Activated CD4-positive, alpha-beta T cell treated with anti-CD3 and anti-CD28 coated beads, Interleukin-2, amount 10 ng/mL, durations not matched to agents 7 days and 5 days (primary cell): ENCODE results near the gene SCNN1G. TPM values are rescaled to one million over a fixed set of nuclear protein-coding genes. Genes with fewer than 3 reads are reported as not detected.

Source experiments
- CTCF ChIA-PET: fragments of 350-600 bp; sonication (Branson Sonifier 250); formaldehyde crosslinking; loops from one replicate; lab custom pipeline; 2021; ENCODE audit warnings: antibody characterized with exemption; lab: Charles Lee
- POLR2A ChIA-PET: fragments of 350-600 bp; sonication (Branson Sonifier 250); formaldehyde crosslinking; loops from one replicate; lab custom pipeline; 2021; ENCODE audit warnings: antibody characterized with exemption; lab: Charles Lee
- DNase-seq: peaks from one replicate; pipeline ENCODE4 v3.0.0-alpha.2; 2020
- H3K27ac Mint-ChIP-seq: one replicate; pipeline ENCODE4 v1.8.0; 2021; ENCODE audit warnings: mild to moderate bottlenecking, moderate library complexity, mixed read lengths
- H3K27me3 Mint-ChIP-seq: one replicate; pipeline ENCODE4 v1.8.0; 2021; ENCODE audit warnings: mixed read lengths
- H3K36me3 Mint-ChIP-seq: one replicate; pipeline ENCODE4 v1.8.0; 2021; ENCODE audit warnings: low read depth, mixed read lengths
- H3K4me1 Mint-ChIP-seq: one replicate; pipeline ENCODE4 v1.8.0; 2021; ENCODE audit warnings: mixed read lengths
- H3K4me3 Mint-ChIP-seq: one replicate; pipeline ENCODE4 v1.8.0; 2021; ENCODE audit warnings: mild to moderate bottlenecking, moderate library complexity, mixed read lengths
- H3K9me3 Mint-ChIP-seq: one replicate; pipeline ENCODE4 v1.8.0; 2021; ENCODE audit warnings: mixed read lengths
- total RNA-seq, 2 experiments: library from RNA; stranded (reverse); gene quantifications; one replicate each; pipeline ENCODE4 v1.2.3, GENCODE V29; 2021

SCNN1G gene
- total RNA-seq, 2 experiments from 2014 or later, result not detected

DNA sequence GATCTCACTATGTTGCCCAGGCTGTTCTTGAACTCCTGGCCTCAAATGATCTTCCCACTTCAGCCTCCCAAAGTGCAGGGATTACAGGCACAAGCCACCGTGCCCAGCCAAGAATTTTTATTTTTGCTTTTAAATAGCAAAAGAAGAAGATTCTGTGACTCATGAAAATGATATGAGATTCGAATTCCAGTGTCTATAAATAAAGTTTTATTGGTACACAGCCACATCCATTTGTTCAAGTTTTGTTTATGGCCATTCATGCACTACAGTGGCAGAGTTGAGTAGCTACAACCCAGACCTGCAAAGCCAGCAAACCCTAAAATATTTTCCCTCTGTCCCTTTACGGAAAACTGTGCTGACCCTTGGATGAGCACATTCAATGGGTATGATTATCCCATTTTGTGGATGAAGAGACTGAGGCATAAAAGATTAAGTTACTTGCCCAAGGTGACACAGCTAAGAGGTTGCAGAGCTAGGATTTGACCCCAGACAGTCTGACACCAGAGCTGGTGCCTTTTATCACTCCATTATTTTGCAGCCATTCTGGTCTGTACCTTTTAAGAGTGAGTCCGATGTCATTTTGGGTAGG lies 34.2 kb downstream of the SCNN1G start:
- ChIA-PET POLR2A (interaction anchor here (0.6 kb wide), 1 partner anchor 58 kb away, joined by 3 read pairs; no protein-coding TSS in a partner anchor), CTCF (no interaction called here)
- DNase-seq, result no peak
- peaks cover 3% of the 10 kb centered on the region for H3K27me3 Mint-ChIP-seq
- no peaks in the 10 kb centered on the region for H3K36me3 Mint-ChIP-seq
- no peak overlapping the region for H3K27ac Mint-ChIP-seq
- H3K9me3 Mint-ChIP-seq, result no peaks in the 10 kb centered on the region
- no peaks in the 10 kb centered on the region for H3K4me1 Mint-ChIP-seq
- H3K4me3 Mint-ChIP-seq, result no peak overlapping the region

DNA sequence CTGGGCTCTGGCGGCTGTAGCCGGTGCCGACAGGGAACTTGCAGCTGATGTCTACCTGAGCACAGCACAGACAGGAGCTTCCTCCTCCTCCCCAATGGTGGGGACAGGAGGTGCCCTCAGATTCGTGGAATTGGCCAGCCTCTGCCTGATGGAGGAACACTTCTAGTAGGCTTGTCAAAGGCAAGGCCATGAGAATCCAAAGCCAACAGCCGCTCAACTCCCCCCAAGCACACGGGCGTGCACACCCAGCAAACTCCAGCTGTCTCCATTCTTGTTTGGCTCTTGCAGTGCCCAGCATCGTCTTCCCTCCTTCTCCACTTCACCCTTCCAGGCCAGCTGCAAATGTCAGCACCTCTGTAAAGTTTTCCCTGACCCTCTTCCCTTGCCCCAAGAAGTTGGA lies 35.1 kb downstream of the SCNN1G start:
- Mint-ChIP-seq H3K27me3 (peaks cover 3% of the 10 kb centered on the region), H3K9me3 (no peaks in the 10 kb centered on the region), H3K4me3 (no peak overlapping the region), H3K27ac (no peak overlapping the region), H3K36me3 (no peaks in the 10 kb centered on the region), H3K4me1 (no peaks in the 10 kb centered on the region)
- no peak for DNase-seq
- ChIA-PET CTCF (no interaction called here), POLR2A (no interaction called here)

DNA sequence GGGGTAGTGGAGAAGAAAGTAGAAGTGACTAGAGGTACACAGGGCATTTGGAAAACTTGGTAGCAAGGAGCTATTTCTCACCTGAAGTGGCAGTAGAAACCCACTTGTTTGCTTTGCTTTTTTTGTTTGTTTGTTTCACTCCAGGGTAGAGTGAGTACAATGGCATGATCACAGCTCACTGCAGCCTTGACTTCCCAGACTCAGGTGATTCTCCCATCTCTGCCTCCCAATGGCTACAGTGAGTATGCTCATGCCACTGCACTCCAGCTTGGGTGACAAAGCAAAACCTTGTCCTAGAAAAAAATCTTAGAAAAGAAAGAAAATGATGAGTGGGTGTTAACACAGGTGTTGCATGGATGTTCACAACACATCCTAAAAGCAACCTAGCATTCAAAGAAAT lies 40.4 kb downstream of the SCNN1G start:
- Mint-ChIP-seq H3K4me1 (no peaks in the 10 kb centered on the region), H3K36me3 (no peaks in the 10 kb centered on the region), H3K27ac (no peak overlapping the region), H3K27me3 (peaks cover 11% of the 10 kb centered on the region), H3K4me3 (no peak overlapping the region), H3K9me3 (no peaks in the 10 kb centered on the region)
- ChIA-PET POLR2A (no interaction called here), CTCF (no interaction called here)
- no peak for DNase-seq

DNA sequence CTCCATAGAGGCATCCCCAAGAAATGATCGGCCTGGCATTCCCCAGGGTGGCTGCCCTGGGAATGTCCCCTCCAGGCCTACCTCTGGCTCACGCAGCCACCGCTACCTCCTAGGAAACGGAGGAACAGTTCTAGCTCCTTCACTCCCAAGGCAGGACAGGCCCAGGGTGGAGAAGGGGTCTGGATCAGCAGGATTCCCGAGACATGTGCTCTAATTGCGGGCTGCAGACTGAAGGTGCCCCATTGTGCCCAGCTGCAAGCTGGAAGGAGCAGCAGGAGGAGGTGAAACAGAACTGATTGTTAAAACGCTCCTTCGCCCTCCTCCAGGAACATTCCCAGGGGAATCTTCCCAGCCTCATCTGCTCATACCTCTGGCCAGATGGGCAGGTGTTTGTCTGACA lies 40.8 kb downstream of the SCNN1G start:
- Mint-ChIP-seq H3K4me3 (no peak overlapping the region), H3K9me3 (no peaks in the 10 kb centered on the region), H3K4me1 (no peaks in the 10 kb centered on the region), H3K27ac (no peak overlapping the region), H3K36me3 (no peaks in the 10 kb centered on the region), H3K27me3 (peaks cover 11% of the 10 kb centered on the region)
- CTCF ChIA-PET, result no interaction called here
- DNase-seq, result no peak
- POLR2A ChIA-PET, result no interaction called here

DNA sequence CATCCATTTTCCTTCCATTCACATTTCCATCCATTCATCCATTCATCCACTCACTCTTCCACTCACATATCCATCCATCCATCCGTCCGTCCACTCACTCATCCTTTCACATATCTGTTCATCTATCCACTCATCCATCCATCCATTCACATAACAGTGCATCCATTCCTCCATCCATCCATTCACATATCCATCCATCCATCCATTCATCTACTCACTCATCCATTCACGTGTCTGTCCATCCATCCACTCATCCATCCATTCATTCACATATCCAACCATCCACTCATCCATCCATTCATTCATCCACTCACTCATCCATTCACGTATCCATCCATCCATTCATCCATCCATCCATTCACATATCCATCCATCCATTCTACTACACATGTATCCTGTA lies 42.6 kb downstream of the SCNN1G start:
- Mint-ChIP-seq H3K36me3 (no peaks in the 10 kb centered on the region), H3K4me3 (no peak overlapping the region), H3K27me3 (peaks cover 11% of the 10 kb centered on the region), H3K4me1 (no peaks in the 10 kb centered on the region), H3K9me3 (no peaks in the 10 kb centered on the region), H3K27ac (no peak overlapping the region)
- CTCF ChIA-PET, result no interaction called here
- POLR2A ChIA-PET, result no interaction called here
- no peak for DNase-seq

DNA sequence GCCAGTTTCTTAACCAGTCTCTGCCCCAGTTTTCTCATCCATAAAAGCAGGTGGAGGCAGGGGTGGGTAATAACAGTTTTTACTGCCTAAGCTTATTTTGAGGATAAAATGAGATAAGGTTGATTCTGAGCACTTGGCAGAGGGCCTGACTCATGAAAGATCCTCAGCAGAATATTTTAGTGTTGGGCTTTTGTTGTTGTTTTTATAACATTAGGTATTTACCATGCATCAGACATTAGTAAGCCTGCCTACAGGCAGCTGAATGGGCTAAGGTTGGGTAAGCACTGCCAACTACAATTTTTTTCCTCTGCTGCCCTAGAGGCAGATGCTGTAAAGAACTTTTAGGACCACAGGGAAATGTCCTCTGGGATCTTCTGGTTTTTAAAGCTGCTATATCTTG lies 43.1 kb downstream of the SCNN1G start:
- H3K4me3 Mint-ChIP-seq, result no peak overlapping the region
- H3K36me3 Mint-ChIP-seq, result no peaks in the 10 kb centered on the region
- no peaks in the 10 kb centered on the region for H3K9me3 Mint-ChIP-seq
- no peak for DNase-seq
- CTCF ChIA-PET, result no interaction called here
- no peaks in the 10 kb centered on the region for H3K4me1 Mint-ChIP-seq
- POLR2A ChIA-PET, result no interaction called here
- H3K27me3 Mint-ChIP-seq, result peaks cover 11% of the 10 kb centered on the region
- H3K27ac Mint-ChIP-seq, result no peak overlapping the region

DNA sequence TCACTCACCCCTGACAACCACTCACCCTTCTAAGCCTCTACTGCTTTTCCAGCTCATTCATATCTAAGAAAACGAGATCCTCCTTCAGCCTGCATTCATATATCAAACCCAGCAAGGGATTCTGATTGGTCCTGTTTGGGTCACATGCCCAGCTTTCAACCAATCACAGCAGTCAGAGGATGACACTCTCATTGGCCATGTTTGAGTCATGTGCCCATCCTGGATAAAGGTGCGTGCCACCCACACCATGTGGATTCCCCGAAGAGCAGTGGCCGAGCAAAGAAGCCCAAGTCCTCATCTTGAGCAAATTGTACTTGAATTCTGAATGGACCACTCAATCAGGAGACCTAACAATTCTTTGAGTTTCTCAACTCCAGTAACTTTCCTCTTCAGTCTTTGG lies 45.0 kb downstream of the SCNN1G start:
- ChIA-PET CTCF (no interaction called here), POLR2A (no interaction called here)
- no peak for DNase-seq
- H3K27ac Mint-ChIP-seq, result no peak overlapping the region
- H3K4me3 Mint-ChIP-seq, result no peak overlapping the region
- no peaks in the 10 kb centered on the region for H3K9me3 Mint-ChIP-seq
- H3K27me3 Mint-ChIP-seq, result peaks cover 8% of the 10 kb centered on the region
- no peaks in the 10 kb centered on the region for H3K4me1 Mint-ChIP-seq
- no peaks in the 10 kb centered on the region for H3K36me3 Mint-ChIP-seq

DNA sequence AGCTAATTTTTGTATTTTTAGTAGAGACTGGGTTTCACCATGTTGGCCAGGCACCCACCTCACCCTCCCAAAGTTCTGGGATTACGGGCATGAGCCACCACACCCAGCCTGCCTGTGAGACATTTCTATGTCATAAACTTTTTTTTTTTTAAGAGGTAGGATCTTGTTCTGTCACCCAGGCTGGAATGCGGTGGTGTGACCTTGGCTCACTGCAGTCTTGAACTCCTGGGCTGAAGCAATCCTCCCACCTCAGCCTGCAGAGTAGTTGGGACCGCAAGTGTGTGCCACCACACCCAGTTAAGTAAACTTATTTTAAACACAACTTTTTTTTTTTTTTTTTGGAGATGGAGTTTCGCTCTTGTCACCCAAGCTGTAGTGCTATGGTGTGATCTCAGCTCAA lies 47.2 kb downstream of the SCNN1G start:
- no peaks in the 10 kb centered on the region for H3K36me3 Mint-ChIP-seq

DNA sequence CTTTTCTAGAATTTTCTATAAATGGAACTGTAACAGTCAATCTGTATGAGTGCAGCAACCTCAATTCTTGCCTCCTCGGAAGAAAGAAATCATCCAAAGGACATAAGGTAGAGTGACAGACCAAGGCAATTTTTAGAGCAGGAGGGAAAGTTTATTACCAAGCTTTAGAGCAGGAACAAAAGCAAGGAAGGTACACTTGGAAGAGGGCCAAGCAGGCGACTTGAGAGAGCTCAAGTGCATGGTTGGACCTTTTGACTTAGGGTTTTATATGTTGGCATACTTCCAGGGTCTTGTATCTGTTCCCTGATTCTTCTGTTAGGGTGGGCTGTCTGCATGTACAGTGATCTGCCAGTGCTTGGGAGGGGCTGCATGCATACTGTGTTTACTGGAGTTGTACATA lies 50.3 kb downstream of the SCNN1G start:
- Mint-ChIP-seq H3K27me3 (peaks cover 6% of the 10 kb centered on the region), H3K36me3 (no peaks in the 10 kb centered on the region), H3K4me1 (no peaks in the 10 kb centered on the region), H3K9me3 (no peaks in the 10 kb centered on the region), H3K4me3 (no peak overlapping the region), H3K27ac (no peak overlapping the region)
- ChIA-PET POLR2A (no interaction called here), CTCF (no interaction called here)
- DNase-seq, result no peak

More for the DNA sequence above, 47.2 kb downstream of the SCNN1G start:
- peaks cover 5% of the 10 kb centered on the region for H3K27me3 Mint-ChIP-seq
- no peak overlapping the region for H3K4me3 Mint-ChIP-seq
- no peak overlapping the region for H3K27ac Mint-ChIP-seq
- POLR2A ChIA-PET, result no interaction called here
- CTCF ChIA-PET, result interaction anchor here (0.6 kb wide), 1 partner anchor 60 kb away, joined by 5 read pairs; no protein-coding TSS in a partner anchor
- no peaks in the 10 kb centered on the region for H3K4me1 Mint-ChIP-seq
- no peak for DNase-seq
- no peaks in the 10 kb centered on the region for H3K9me3 Mint-ChIP-seq

DNA sequence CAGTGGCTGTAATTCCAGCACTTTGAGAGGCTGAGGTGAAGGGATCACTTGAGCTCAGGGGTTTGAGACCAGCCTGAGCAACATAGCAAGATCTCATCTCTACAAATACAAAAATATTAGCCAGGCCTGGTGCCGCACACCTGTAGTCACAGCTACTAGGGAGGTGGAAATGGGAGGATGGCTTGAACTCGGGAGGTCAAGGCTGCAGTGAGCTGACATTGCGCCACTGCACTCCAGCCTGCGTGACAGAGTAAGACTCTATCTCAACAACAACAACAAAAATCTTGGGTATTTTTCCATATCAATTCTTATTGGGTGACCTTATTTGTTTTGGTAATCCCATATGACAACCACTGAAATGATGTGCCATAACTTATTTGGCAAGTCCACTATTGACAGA lies 52.6 kb downstream of the SCNN1G start:
- CTCF ChIA-PET, result interaction anchor here (0.7 kb wide), 1 partner anchor 24 kb away, joined by 3 read pairs; no protein-coding TSS in a partner anchor

DNA sequence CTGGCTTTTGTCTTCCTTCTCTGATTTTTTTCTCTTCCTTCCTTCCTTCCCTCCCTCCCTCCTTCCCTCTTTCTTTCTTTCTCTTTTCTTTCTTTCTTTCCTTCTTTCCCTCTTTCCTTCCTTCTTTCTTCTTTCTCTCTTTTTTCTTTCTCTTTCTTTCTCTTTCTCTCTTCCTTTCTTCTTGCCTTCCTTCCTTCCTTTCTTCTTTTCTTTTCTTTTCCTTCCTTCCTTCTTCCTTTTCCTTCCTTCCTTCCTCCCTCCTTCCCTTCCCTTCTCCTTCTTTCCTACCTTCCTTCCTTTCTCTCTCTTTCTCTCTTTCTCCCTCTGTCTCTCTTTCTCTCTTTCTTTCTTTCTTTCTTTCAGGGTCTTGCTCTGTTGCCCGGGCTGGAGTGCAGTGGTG lies 54.4 kb downstream of the SCNN1G start:
- ChIA-PET POLR2A (no interaction called here), CTCF (interaction anchor here (0.7 kb wide), 1 partner anchor 926 kb away, joined by 4 read pairs; no protein-coding TSS in a partner anchor)
- H3K4me1 Mint-ChIP-seq, result no peaks in the 10 kb centered on the region
- no peak for DNase-seq
- no peak overlapping the region for H3K4me3 Mint-ChIP-seq
- no peak overlapping the region for H3K27ac Mint-ChIP-seq
- no peaks in the 10 kb centered on the region for H3K9me3 Mint-ChIP-seq
- no peaks in the 10 kb centered on the region for H3K36me3 Mint-ChIP-seq
- peaks cover 7% of the 10 kb centered on the region for H3K27me3 Mint-ChIP-seq

More for the DNA sequence above, 52.6 kb downstream of the SCNN1G start:
- Mint-ChIP-seq H3K9me3 (no peaks in the 10 kb centered on the region), H3K4me1 (no peaks in the 10 kb centered on the region), H3K36me3 (no peaks in the 10 kb centered on the region), H3K4me3 (no peak overlapping the region), H3K27ac (no peak overlapping the region), H3K27me3 (peaks cover 6% of the 10 kb centered on the region)
- POLR2A ChIA-PET, result interaction anchor here (0.6 kb wide), 1 partner anchor 418 kb away, joined by 3 read pairs; no protein-coding TSS in a partner anchor
- DNase-seq, result no peak

DNA sequence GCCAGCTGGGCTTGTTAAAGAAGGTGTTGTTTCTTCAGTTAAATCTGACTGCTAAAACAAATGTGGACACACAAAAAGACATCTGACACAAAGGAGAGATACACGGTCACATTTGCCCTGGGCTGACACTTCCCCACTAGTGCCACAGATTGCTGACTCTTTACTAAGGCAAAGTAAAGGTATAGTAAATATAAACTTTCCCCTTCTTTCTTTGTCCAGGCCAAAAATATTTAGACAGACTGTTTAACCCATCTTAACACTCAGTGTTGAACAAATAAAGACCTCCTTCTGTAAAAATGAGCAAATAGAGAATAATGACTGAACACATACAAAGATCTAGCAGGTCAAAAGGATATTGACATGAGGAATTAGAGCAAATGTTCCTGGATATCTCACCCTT lies 58.4 kb downstream of the SCNN1G start:
- Mint-ChIP-seq H3K4me1 (no peaks in the 10 kb centered on the region), H3K9me3 (no peaks in the 10 kb centered on the region), H3K4me3 (no peak overlapping the region), H3K27me3 (peaks cover 7% of the 10 kb centered on the region), H3K36me3 (no peaks in the 10 kb centered on the region), H3K27ac (no peak overlapping the region)
- CTCF ChIA-PET, result interaction anchor here (0.8 kb wide), 1 partner anchor 10 kb away, joined by 3 read pairs; no protein-coding TSS in a partner anchor
- no peak for DNase-seq
- POLR2A ChIA-PET, result no interaction called here

DNA sequence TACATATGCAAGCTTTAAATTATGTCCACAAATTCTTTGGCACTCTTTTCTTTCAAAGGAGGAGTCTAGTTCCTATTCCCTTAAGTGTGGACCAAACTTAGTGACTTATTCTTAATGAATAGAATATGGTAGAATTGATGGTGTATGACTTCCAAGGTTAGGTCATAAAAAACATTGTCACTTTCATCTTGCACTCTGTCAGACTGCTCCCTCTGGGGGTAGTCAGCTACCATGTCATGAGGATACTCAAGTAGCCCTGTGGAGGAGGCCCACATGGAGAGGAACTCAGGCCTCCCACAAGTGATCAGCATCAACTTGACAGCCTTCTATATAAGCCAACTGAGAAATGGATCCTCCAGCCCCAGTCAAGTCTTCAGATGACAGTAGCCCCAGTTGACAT lies 61.6 kb downstream of the SCNN1G start:
- H3K27me3 Mint-ChIP-seq, result peaks cover 6% of the 10 kb centered on the region
- H3K27ac Mint-ChIP-seq, result no peak overlapping the region
- no peak for DNase-seq
- no peak overlapping the region for H3K4me3 Mint-ChIP-seq
- no peaks in the 10 kb centered on the region for H3K4me1 Mint-ChIP-seq
- ChIA-PET POLR2A (no interaction called here), CTCF (no interaction called here)
- H3K9me3 Mint-ChIP-seq, result no peaks in the 10 kb centered on the region
- H3K36me3 Mint-ChIP-seq, result no peaks in the 10 kb centered on the region

DNA sequence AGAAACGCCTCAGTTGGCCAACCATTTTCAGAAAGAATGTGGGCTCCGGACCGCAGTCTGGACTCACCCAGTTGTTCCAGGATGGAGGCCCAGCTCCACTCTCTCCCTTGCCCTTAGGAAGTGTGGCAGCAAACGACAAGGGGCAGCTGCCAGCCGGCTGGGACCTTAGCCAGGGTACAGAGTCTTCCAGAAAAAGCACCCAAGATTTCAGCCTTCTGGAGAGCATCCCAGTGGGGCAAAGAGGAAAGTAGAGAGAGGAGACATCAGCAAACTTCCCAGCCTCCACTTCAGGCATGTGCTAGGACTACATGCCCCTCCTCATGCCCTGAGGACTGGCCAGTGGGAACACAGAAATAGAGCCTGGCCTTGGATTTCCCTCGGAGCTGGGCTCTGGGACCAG lies 62.7 kb downstream of the SCNN1G start:
- no peak overlapping the region for H3K27ac Mint-ChIP-seq
- no peak overlapping the region for H3K4me3 Mint-ChIP-seq
- H3K27me3 Mint-ChIP-seq, result peaks cover 6% of the 10 kb centered on the region
- POLR2A ChIA-PET, result no interaction called here
- H3K9me3 Mint-ChIP-seq, result no peaks in the 10 kb centered on the region
- no peaks in the 10 kb centered on the region for H3K36me3 Mint-ChIP-seq
- CTCF ChIA-PET, result no interaction called here
- DNase-seq, result no peak
- no peaks in the 10 kb centered on the region for H3K4me1 Mint-ChIP-seq
